Mesenchymal stem cell (in vitro differentiated cells and primary cell): ENCODE measurements around the gene ZNHIT3.
"Not testable (repeated sequence)": the region's sequence is repeated elsewhere in the genome, so short reads cannot be mapped to it uniquely, and the experiment has no call there.

Source experiments
- DNase-seq: peaks from one replicate; pipeline ENCODE4 v3.0.0-alpha.2; 2013
- H2AFZ ChIP-seq: one replicate; pipeline ENCODE4 v1.6.1; 2013; ENCODE audit warnings: low read depth, mild to moderate bottlenecking, control low read depth, inconsistent platforms, low read length, moderate library complexity
- H2AK5ac ChIP-seq: 2 replicates; pipeline ENCODE4 v1.6.1; 2013; ENCODE audit warnings: low read length, moderate library complexity, mild to moderate bottlenecking, inconsistent platforms; ENCODE audit not compliant: severe bottlenecking
- H2BK120ac ChIP-seq: one replicate; pipeline ENCODE4 v1.6.1; 2013; ENCODE audit warnings: low read depth, mild to moderate bottlenecking, inconsistent platforms, low read length, moderate library complexity
- H2BK12ac ChIP-seq, 2 experiments: one replicate each; pipeline ENCODE4 v1.6.1; 2013; ENCODE audit warnings: inconsistent platforms in 2 of 2, low read length in 2 of 2, mild to moderate bottlenecking in 2 of 2, moderate library complexity in 2 of 2, control low read depth in 1 of 2
- H2BK15ac ChIP-seq: one replicate; pipeline ENCODE4 v1.6.1; 2013; ENCODE audit warnings: mild to moderate bottlenecking, low read depth, inconsistent platforms; ENCODE audit not compliant: poor library complexity, severe bottlenecking
- H2BK5ac ChIP-seq: 2 replicates; pipeline ENCODE4 v1.6.1; 2013; ENCODE audit warnings: low read depth, mild to moderate bottlenecking, low read length, control low read depth, inconsistent platforms; ENCODE audit not compliant: poor library complexity, severe bottlenecking
- H3K14ac ChIP-seq, 2 experiments: one replicate each; pipeline ENCODE4 v1.6.1; 2013; ENCODE audit warnings: inconsistent platforms in 2 of 2, low read length in 2 of 2, control low read depth in 1 of 2, mild to moderate bottlenecking in 1 of 2, moderate library complexity in 1 of 2
- H3K18ac ChIP-seq, 2 experiments: one replicate each; pipeline ENCODE4 v1.6.1; 2013; ENCODE audit warnings: inconsistent platforms in 2 of 2, low read length in 2 of 2, control low read depth in 1 of 2, low read depth in 1 of 2, mild to moderate bottlenecking in 1 of 2
- H3K23ac ChIP-seq, 2 experiments: one replicate each; pipeline ENCODE4 v1.6.1; 2013; ENCODE audit warnings: inconsistent platforms in 2 of 2, low read length in 2 of 2, mild to moderate bottlenecking in 2 of 2, moderate library complexity in 2 of 2, control low read depth in 1 of 2
- H3K27ac ChIP-seq: 2 replicates; pipeline ENCODE4 v1.5.1; 2013; ENCODE audit warnings: mild to moderate bottlenecking, moderate library complexity, low read length, control low read depth, inconsistent platforms; ENCODE audit not compliant: poor library complexity, severe bottlenecking
- H3K27me3 ChIP-seq, 2 experiments: 2 replicates each; pipeline versions ENCODE4 v1.6.1 to v1.7.0; 2013; ENCODE audit warnings: low read length in 2 of 2, mild to moderate bottlenecking in 2 of 2, moderate library complexity in 2 of 2, control low read depth in 1 of 2, inconsistent platforms in 1 of 2; ENCODE audit not compliant: control insufficient read depth in 1 of 2, insufficient read depth in 1 of 2
- H3K36me3 ChIP-seq, 2 experiments: 2 replicates each; pipeline versions ENCODE4 v1.6.1 to v1.7.0; 2013; ENCODE audit warnings: low read length in 2 of 2, control low read depth in 1 of 2, inconsistent platforms in 1 of 2, low read depth in 1 of 2, mild to moderate bottlenecking in 1 of 2; ENCODE audit not compliant: insufficient read depth in 2 of 2, control insufficient read depth in 1 of 2
- H3K4ac ChIP-seq, 2 experiments: one replicate each; pipeline ENCODE4 v1.6.1; 2013; ENCODE audit warnings: inconsistent platforms in 2 of 2, low read length in 2 of 2, mild to moderate bottlenecking in 2 of 2, moderate library complexity in 2 of 2, control low read depth in 1 of 2, low read depth in 1 of 2
- H3K4me1 ChIP-seq: 2 replicates; pipeline ENCODE4 v1.6.1; 2013; ENCODE audit warnings: low read depth, low read length, control low read depth; ENCODE audit not compliant: control insufficient read depth, insufficient read depth
- H3K4me2 ChIP-seq: 2 replicates; pipeline ENCODE4 v1.6.1; 2013; ENCODE audit warnings: low read length, mild to moderate bottlenecking, inconsistent platforms; ENCODE audit not compliant: poor library complexity, severe bottlenecking
- H3K4me3 ChIP-seq, 2 experiments: 2 replicates each; pipeline versions ENCODE4 v1.5.1 to v1.7.0; 2013; ENCODE audit warnings: low read length in 2 of 2, mild to moderate bottlenecking in 2 of 2, control low read depth in 1 of 2, low read depth in 1 of 2; ENCODE audit not compliant: insufficient read depth in 1 of 2
- H3K79me1 ChIP-seq: replicated peaks from 2 replicates; pipeline ENCODE4 v1.6.1; 2013; ENCODE audit warnings: mild to moderate bottlenecking, control low read depth, low read length, inconsistent platforms; ENCODE audit not compliant: poor library complexity, severe bottlenecking
- H3K9ac ChIP-seq: 2 replicates; pipeline ENCODE4 v1.7.0; 2013; ENCODE audit warnings: mild to moderate bottlenecking, low read length, moderate library complexity
- H3K9me3 ChIP-seq: 2 replicates; pipeline ENCODE4 v1.7.0; 2013; ENCODE audit warnings: mild to moderate bottlenecking, low read length; ENCODE audit not compliant: control insufficient read depth
- H4K8ac ChIP-seq: one replicate; pipeline ENCODE4 v1.6.1; 2013; ENCODE audit warnings: inconsistent platforms, mild to moderate bottlenecking, low read length, moderate library complexity
- H4K91ac ChIP-seq: one replicate; pipeline ENCODE4 v1.6.1; 2013; ENCODE audit warnings: mild to moderate bottlenecking, low read length, inconsistent platforms
- WGBS: methylation state at CpG from one replicate; pipeline ENCODE4 v1.1.7; 2013; ENCODE audit warnings: mixed read lengths; 5-methylcytosine and 5-hydroxymethylcytosine counted together

The ZNHIT3 gene

GRCh38 chr17:36452888-36453287 is 33.6 kb upstream of the ZNHIT3 start:
- not testable (repeated sequence) for H2AK5ac ChIP-seq, H2BK5ac ChIP-seq, H3K9me3 ChIP-seq, H3K4me3 ChIP-seq, H3K23ac ChIP-seq, H3K9ac ChIP-seq, H2BK12ac ChIP-seq, H3K4ac ChIP-seq, H3K27me3 ChIP-seq, H3K36me3 ChIP-seq, H3K4me1 ChIP-seq, H3K4me2 ChIP-seq, H2AFZ ChIP-seq, H3K18ac ChIP-seq, DNase-seq, H4K91ac ChIP-seq, H3K79me1 ChIP-seq, H2BK120ac ChIP-seq, H3K27ac ChIP-seq, H4K8ac ChIP-seq, H2BK15ac ChIP-seq, H3K14ac ChIP-seq
- WGBS: 64% methylated on average over 7 of the region's 9 CpGs

- H3K23ac ChIP-seq, H3K36me3 ChIP-seq, H2AK5ac ChIP-seq, H3K9ac ChIP-seq, H3K14ac ChIP-seq, H3K4me3 ChIP-seq, H3K9me3 ChIP-seq, H3K18ac ChIP-seq, H3K4ac ChIP-seq, H3K27ac ChIP-seq, H2BK15ac ChIP-seq, H3K79me1 ChIP-seq, DNase-seq, H4K91ac ChIP-seq, H4K8ac ChIP-seq, H3K4me2 ChIP-seq, H2AFZ ChIP-seq, H3K4me1 ChIP-seq, H2BK12ac ChIP-seq, H2BK120ac ChIP-seq, H2BK5ac ChIP-seq: not testable (repeated sequence)
- WGBS: 73% methylated on average over 1 of the region's 9 CpGs
- H3K27me3 ChIP-seq: peaks cover 7 to 26% of the 10 kb centered on the region in 2 experiments
Observed at GRCh38 chr17:36457701-36458100, 28.8 kb upstream of the ZNHIT3 start.

- no peak overlapping the region for H3K23ac ChIP-seq
- no peak overlapping the region for H2BK120ac ChIP-seq
- H3K27me3 ChIP-seq: peaks cover 17 to 26% of the 10 kb centered on the region in 2 experiments
- no peak overlapping the region for H2BK5ac ChIP-seq
- H3K9me3 ChIP-seq: no peaks in the 10 kb centered on the region
- H3K27ac ChIP-seq: no peak overlapping the region
- WGBS: 89% methylated on average over 3 of the region's 5 CpGs
- DNase-seq: no peak
- H2BK12ac ChIP-seq: no peak overlapping the region
- H3K4me2 ChIP-seq: no peak overlapping the region
- no peak overlapping the region for H2BK15ac ChIP-seq
- H3K14ac ChIP-seq: no peak overlapping the region
- no peaks in the 10 kb centered on the region for H3K36me3 ChIP-seq
- no peaks in the 10 kb centered on the region for H3K79me1 ChIP-seq
- no peak overlapping the region for H3K18ac ChIP-seq
- H2AFZ ChIP-seq: no peak overlapping the region
- H3K4me1 ChIP-seq: peaks cover 3% of the 10 kb centered on the region
- H3K4me3 ChIP-seq: no peak overlapping the region
- H3K9ac ChIP-seq: no peak overlapping the region
- H4K8ac ChIP-seq: no peak overlapping the region
- no peak overlapping the region for H3K4ac ChIP-seq
- no peak overlapping the region for H2AK5ac ChIP-seq
- H4K91ac ChIP-seq: no peak overlapping the region
Observed at GRCh38 chr17:36459045-36459444, 27.4 kb upstream of the ZNHIT3 start.

GRCh38 chr17:36459601-36460000 is 26.9 kb upstream of the ZNHIT3 start:
- no peak overlapping the region for H3K14ac ChIP-seq
- 77% methylated on average over 3 of the region's 7 CpGs for WGBS
- H2BK5ac ChIP-seq: no peak overlapping the region
- no peak overlapping the region for H2BK120ac ChIP-seq
- no peak overlapping the region for H3K4ac ChIP-seq
- H4K91ac ChIP-seq: no peak overlapping the region
- no peak overlapping the region for H3K9ac ChIP-seq
- no peaks in the 10 kb centered on the region for H3K9me3 ChIP-seq
- no peak overlapping the region for H4K8ac ChIP-seq
- no peak overlapping the region for H3K18ac ChIP-seq
- no peak overlapping the region for H2AFZ ChIP-seq
- H3K4me3 ChIP-seq: no peak overlapping the region
- H2BK12ac ChIP-seq: no peak overlapping the region
- no peak overlapping the region for H3K27ac ChIP-seq
- H3K79me1 ChIP-seq: no peaks in the 10 kb centered on the region
- peak overlapping the region in 1 of 2 experiments; percentile 35 for H3K23ac ChIP-seq
- no peak for DNase-seq
- peaks cover 22 to 29% of the 10 kb centered on the region in 2 experiments for H3K27me3 ChIP-seq
- H2AK5ac ChIP-seq: no peak overlapping the region
- no peak overlapping the region for H2BK15ac ChIP-seq
- H3K4me1 ChIP-seq: peaks cover 3% of the 10 kb centered on the region
- H3K36me3 ChIP-seq: no peaks in the 10 kb centered on the region
- no peak overlapping the region for H3K4me2 ChIP-seq
